ENCODE data around the gene FAM124B.
A peak's percentile ranks its signal among the peaks of the same experiment; 100 is the strongest.

Gene FAM124B

DNA sequence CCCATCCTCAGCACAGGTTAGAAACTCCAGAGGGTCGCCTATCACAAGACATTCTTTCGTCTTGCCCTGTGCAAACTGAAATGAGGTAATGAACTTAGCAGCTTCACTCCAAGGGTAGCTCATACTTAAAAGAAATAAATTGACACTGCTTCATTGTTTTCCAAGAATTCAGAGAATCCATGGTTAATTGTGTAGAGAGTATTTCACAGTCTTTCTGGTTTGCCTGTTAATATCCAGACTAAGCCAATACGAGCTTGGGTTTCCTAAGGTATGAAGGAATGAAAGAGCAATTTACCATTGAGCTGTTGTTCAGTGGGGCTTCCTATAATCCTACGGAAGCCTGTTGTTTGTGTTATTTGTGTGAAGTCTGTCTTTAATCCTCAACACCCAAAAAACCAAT, 58.7 kb downstream of the FAM124B start:
- TF ChIP-seq, protein P1, sequence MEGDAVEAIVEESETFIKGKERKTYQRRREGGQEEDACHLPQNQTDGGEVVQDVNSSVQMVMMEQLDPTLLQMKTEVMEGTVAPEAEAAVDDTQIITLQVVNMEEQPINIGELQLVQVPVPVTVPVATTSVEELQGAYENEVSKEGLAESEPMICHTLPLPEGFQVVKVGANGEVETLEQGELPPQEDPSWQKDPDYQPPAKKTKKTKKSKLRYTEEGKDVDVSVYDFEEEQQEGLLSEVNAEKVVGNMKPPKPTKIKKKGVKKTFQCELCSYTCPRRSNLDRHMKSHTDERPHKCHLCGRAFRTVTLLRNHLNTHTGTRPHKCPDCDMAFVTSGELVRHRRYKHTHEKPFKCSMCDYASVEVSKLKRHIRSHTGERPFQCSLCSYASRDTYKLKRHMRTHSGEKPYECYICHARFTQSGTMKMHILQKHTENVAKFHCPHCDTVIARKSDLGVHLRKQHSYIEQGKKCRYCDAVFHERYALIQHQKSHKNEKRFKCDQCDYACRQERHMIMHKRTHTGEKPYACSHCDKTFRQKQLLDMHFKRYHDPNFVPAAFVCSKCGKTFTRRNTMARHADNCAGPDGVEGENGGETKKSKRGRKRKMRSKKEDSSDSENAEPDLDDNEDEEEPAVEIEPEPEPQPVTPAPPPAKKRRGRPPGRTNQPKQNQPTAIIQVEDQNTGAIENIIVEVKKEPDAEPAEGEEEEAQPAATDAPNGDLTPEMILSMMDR (conservative IDR thresholded peaks at IDR 0.05; ENCODE audit: low read length), result no peak
- DNase-seq (ENCODE audit: low read depth), result no peak
- no peak overlapping the region for H3K4me3 ChIP-seq (ENCODE audit: low read length)

DNA sequence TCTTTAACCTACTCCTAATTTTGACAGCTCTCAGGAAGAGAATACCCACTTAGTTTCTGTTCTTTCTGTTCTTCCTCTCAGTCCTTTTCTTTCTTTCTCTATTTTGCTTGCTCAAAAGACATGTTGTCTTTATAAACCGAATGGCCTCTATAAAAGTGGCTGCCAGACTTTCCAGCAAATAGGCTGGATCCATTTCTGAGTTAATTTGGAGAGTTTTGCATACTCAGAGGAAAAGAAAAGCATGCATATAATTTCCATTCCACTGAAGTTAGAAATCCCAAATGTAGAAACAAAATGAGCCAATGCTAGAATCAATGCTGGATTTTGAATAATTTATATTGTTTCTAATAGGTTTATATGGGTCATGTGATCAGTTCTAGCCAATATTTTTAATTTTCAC, 65.9 kb downstream of the FAM124B start:
- no peak overlapping the region for H3K4me3 ChIP-seq (ENCODE audit: low read length)
- TF ChIP-seq, protein P1 (conservative IDR thresholded peaks at IDR 0.05; ENCODE audit: low read length), result no peak
- no peak for DNase-seq (ENCODE audit: low read depth)

DNA sequence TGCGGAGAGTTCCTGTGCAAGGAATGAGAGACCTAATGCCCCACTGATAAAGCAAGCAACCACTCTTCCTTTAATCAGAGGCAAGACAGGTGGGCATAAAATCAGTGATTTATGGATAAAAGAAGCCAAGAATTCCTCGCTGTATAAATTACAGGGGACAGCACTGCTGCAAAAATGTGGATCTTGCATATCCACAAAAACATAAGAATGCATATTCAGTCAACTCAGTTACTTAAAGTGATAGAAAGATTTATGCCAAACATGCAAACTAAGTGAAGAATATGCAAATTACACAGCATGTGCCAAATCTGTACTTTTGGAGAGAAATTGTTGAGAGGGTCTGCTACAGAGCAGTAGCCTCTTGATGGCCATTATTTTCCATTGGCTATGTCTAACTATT, 67.2 kb downstream of the FAM124B start:
- H3K4me3 ChIP-seq (ENCODE audit: low read length), result no peak overlapping the region
- DNase-seq (ENCODE audit: low read depth), result no peak
- TF ChIP-seq, protein P1 (conservative IDR thresholded peaks at IDR 0.05; ENCODE audit: low read length), result no peak

DNA sequence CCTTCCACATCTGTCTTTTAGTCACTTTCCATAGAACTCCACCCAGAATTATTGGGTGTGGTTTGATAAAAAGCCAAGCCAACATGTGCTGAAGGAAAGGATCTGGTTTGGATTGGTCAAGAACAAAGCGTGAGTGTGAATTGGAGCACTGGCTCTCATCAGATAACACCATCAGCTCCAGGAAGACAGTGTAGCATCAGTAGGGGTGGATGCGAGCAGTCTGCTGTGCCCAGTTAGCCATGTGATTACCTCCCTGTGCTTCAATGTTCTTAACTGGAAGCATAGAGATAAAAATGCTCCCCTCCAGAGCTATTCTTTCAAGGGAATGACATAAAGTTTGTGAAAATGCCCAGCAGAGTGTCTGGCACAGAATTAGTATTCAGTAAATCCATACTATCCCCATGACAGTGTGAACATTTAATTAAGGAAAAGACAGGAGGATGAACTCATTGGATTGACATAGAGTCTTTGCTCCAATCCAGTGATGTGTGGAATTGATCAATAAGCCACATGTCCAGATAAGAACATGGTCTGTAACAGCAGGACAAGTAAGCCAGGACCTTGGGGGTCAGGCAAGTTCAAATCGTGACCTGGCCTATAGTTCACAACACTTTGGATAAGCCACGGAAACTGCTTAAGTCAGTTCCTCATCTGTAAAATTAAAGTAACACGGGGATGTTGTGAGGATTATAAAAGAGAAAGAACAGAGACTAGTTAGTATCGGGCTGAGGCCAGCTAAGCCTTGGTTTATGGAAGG, 68.0 kb downstream of the FAM124B start:
- TF ChIP-seq, protein P1 (conservative IDR thresholded peaks at IDR 0.05; ENCODE audit: low read length), result no peak
- peak; percentile 35 for DNase-seq (ENCODE audit: low read depth)
- no peak overlapping the region for H3K4me3 ChIP-seq (ENCODE audit: low read length)

DNA sequence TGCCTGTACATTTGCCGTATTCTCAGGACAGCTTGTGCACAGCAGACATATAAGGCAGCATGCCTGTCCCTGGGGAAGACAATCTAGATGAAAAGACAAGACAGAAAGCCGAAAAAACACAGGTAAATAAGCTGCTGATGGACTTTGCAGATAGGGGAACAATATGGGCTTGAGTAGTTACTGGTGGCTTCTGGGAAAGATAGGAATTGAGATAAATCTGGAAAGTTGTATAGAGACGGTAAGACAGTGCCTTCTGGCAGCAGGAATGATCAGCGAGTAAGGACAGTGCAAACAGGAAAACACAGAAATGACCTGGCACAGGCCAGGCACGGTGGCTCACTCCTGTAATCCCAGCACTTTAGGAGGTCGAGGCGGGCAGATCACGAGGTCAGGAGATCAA, 70.2 kb downstream of the FAM124B start:
- DNase-seq (ENCODE audit: low read depth), result no peak
- TF ChIP-seq, protein P1 (conservative IDR thresholded peaks at IDR 0.05; ENCODE audit: low read length), result no peak
- H3K4me3 ChIP-seq (ENCODE audit: low read length), result no peak overlapping the region

DNA sequence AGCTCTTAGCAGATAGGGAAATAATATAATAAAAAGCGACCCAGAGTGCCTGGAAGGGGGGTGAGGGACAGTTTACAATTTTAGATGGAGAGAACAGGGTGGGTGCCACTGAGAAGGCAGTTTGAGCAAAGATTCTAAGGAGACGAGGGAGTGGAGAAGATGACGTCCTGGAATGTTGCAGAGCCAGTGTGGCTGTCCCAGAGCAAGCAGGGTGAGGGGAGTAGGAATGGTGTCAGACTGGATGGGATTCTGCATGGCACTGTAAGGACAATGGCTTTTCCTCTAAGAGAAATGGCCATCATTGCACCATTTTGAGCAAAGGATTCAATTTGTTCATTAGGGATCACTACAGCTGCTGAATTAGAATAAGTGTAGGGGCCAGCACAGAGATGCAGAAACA, 73.1 kb downstream of the FAM124B start:
- no peak for DNase-seq (ENCODE audit: low read depth)
- TF ChIP-seq, protein P1 (conservative IDR thresholded peaks at IDR 0.05; ENCODE audit: low read length), result no peak

More for the DNA sequence above, 73.1 kb downstream of the FAM124B start:
- no peak overlapping the region for H3K4me3 ChIP-seq (ENCODE audit: low read length)
